Ovary (tissue), 3 donors: Measurements from ENCODE around the gene PAF1.

Experiments used
- CTCF ChIP-seq, 3 donors: fragments of 450-650 bp in 2 of 3; fragments of 200-600 bp in 1 of 3; IDR thresholded peaks; one replicate each; pipeline versions ENCODE4 v1.5.1 to v1.8.0; 2016 to 2022; ENCODE audit warnings: antibody characterized with exemption in 3 of 3, mild to moderate bottlenecking in 1 of 3
- EP300 ChIP-seq: sonication (generic); formaldehyde crosslinking; IDR thresholded peaks from one replicate; pipeline ENCODE4 v1.6.1; 2017; ENCODE audit warnings: antibody characterized with exemption
- POLR2A ChIP-seq: fragments of 450-650 bp; IDR thresholded peaks from one replicate; pipeline ENCODE4 v1.6.1; 2017; ENCODE audit warnings: antibody characterized with exemption, mild to moderate bottlenecking, moderate library complexity
- donor health status: DM: no; HTN: no; CAD: no.

DNA sequence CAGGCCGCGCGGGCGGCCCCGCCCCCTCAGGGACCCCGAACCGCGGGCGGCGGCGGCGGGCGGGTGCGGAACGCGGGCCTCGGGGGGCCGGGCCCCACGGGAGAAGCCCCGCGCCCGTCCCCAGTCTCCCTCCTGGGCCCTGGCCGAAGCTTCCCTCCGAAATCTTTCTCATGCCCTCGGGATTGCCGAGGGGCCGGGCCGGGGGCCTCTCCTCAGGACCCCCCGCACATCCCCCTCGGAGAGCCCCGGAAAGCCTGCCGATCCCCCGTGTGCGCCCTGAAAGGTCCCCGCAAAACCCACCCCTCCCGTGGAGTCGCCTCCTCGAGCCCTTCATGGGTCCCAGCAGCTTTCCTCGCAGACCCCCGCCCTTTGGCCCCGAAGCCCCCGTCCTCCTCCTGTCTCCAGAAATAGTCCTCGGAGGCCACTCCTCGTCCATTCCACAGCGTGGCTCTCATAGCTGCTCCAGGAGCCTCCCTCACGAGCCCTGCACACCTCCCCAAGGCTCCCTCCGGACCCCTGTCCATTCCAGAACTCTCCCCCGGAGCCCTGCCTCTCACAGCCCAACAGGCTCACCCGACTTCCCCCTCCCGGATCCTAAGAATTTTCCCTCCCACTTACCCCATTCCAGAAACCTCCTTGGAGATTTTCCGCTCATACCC, 48.1 kb downstream of the PAF1 start:
- TF ChIP-seq CTCF (IDR thresholded peaks at IDR 0.05), result no peak
- no peak for TF ChIP-seq POLR2A
- no peak for TF ChIP-seq EP300
